HCT116 (cell line): ENCODE measurements around the gene ACER2.

Experiments used
- EZH2 ChIP-seq: fragments of 200-600 bp; sonication (generic); IDR thresholded peaks from 2 replicates; pipeline ENCODE4 v1.6.1; 2017; ENCODE audit warnings: antibody characterized with exemption, mixed run types
- EZH2phosphoT487 ChIP-seq: fragments of 200-600 bp; IDR thresholded peaks from 2 replicates; pipeline ENCODE4 v1.6.1; 2018; ENCODE audit warnings: antibody characterized with exemption, borderline replicate concordance
- POLR2A ChIP-seq: IDR thresholded peaks from 2 replicates; pipeline ENCODE4 v1.7.0; 2011; ENCODE audit warnings: borderline replicate concordance; ENCODE audit not compliant: insufficient read depth, insufficient read length; ENCODE audit errors: extremely low read depth
- POLR2AphosphoS5 ChIP-seq: IDR thresholded peaks from 2 replicates; pipeline ENCODE4 v1.6.1; 2011; ENCODE audit warnings: mild to moderate bottlenecking, low read depth, low read length, moderate library complexity
- RAD21 ChIP-seq: IDR thresholded peaks from 2 replicates; pipeline ENCODE4 v1.6.1; 2012; ENCODE audit warnings: low read depth, mild to moderate bottlenecking
- TF ChIP-seq, protein P1 (sequence below), 3 experiments: fragments of 200-600 bp in 1 of 3; sonication (generic) in 1 of 3; IDR thresholded peaks in 2 of 3; conservative IDR thresholded peaks in 1 of 3; 2 replicates each; pipeline ENCODE4 v1.5.1; 2012 to 2017; ENCODE audit warnings: low read depth in 2 of 3, low read length in 2 of 3, antibody characterized with exemption in 1 of 3, borderline replicate concordance in 1 of 3, control low read depth in 1 of 3, mild to moderate bottlenecking in 1 of 3, mixed read lengths in 1 of 3, mixed run types in 1 of 3, moderate library complexity in 1 of 3; ENCODE audit not compliant: insufficient read depth in 1 of 3
- TF ChIP-seq, protein P2 (sequence below): IDR thresholded peaks from 2 replicates; pipeline ENCODE4 v1.6.1; 2011; ENCODE audit warnings: mild to moderate bottlenecking, low read length, moderate library complexity; ENCODE audit not compliant: insufficient replicate concordance; ENCODE audit errors: extremely low read depth

DNA sequence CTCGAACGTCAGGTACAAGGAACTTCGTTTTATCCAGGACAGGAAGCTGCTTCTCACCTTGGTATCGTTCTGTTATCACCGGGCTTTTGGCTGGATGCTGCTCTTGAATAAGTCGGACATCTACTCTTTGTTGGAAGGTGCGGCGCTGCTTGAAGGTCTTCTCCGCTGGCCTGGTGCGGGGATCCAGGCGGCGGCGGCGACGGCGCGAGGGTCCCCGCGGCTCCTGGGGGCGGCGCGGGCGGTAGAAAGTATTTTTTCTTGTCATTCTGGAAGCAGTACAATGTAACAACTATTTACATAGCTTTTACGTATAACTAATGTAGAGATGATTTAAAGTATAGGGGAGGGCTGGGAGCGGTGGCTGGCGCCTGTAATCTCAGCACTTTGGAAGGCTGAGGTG is 52.3 kb downstream of the ACER2 start:
- TF ChIP-seq POLR2A (no peak), EZH2phosphoT487 (no peak), EZH2 (no peak), POLR2AphosphoS5 (no peak), RAD21 (no peak)
- TF ChIP-seq, protein P1, sequence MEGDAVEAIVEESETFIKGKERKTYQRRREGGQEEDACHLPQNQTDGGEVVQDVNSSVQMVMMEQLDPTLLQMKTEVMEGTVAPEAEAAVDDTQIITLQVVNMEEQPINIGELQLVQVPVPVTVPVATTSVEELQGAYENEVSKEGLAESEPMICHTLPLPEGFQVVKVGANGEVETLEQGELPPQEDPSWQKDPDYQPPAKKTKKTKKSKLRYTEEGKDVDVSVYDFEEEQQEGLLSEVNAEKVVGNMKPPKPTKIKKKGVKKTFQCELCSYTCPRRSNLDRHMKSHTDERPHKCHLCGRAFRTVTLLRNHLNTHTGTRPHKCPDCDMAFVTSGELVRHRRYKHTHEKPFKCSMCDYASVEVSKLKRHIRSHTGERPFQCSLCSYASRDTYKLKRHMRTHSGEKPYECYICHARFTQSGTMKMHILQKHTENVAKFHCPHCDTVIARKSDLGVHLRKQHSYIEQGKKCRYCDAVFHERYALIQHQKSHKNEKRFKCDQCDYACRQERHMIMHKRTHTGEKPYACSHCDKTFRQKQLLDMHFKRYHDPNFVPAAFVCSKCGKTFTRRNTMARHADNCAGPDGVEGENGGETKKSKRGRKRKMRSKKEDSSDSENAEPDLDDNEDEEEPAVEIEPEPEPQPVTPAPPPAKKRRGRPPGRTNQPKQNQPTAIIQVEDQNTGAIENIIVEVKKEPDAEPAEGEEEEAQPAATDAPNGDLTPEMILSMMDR (IDR thresholded peaks at IDR 0.05 in 2 of 3, conservative IDR thresholded peaks at IDR 0.05 in 1 of 3; ENCODE audit: borderline replicate concordance in 1 of 3, insufficient read depth in 1 of 3, low read depth in 2 of 3, low read length in 2 of 3) = no peak
- TF ChIP-seq, protein P2, sequence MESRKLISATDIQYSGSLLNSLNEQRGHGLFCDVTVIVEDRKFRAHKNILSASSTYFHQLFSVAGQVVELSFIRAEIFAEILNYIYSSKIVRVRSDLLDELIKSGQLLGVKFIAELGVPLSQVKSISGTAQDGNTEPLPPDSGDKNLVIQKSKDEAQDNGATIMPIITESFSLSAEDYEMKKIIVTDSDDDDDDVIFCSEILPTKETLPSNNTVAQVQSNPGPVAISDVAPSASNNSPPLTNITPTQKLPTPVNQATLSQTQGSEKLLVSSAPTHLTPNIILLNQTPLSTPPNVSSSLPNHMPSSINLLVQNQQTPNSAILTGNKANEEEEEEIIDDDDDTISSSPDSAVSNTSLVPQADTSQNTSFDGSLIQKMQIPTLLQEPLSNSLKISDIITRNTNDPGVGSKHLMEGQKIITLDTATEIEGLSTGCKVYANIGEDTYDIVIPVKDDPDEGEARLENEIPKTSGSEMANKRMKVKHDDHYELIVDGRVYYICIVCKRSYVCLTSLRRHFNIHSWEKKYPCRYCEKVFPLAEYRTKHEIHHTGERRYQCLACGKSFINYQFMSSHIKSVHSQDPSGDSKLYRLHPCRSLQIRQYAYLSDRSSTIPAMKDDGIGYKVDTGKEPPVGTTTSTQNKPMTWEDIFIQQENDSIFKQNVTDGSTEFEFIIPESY = no peak
